HG02970 (cell line): ENCODE measurements around the gene PTPRT.

Source experiments
- ATAC-seq: cut with Tn5 transposase; IDR thresholded peaks from one replicate; pipeline ENCODE4 v1.9.1; 2021; ENCODE audit warnings: mild to moderate bottlenecking, moderate library complexity, moderate number of reproducible peaks; ENCODE audit not compliant: unreplicated experiment, low FRiP score

PTPRT gene

GRCh38 chr20:42118409-42119125 lies 1071.1 kb downstream of the PTPRT start:
- ATAC-seq: no peak

- ATAC-seq: no peak
Observed at GRCh38 chr20:42118001-42118400, 1071.7 kb downstream of the PTPRT start.

GRCh38 chr20:42113236-42113635 lies 1076.5 kb downstream of the PTPRT start:
- ATAC-seq: no peak

DNA sequence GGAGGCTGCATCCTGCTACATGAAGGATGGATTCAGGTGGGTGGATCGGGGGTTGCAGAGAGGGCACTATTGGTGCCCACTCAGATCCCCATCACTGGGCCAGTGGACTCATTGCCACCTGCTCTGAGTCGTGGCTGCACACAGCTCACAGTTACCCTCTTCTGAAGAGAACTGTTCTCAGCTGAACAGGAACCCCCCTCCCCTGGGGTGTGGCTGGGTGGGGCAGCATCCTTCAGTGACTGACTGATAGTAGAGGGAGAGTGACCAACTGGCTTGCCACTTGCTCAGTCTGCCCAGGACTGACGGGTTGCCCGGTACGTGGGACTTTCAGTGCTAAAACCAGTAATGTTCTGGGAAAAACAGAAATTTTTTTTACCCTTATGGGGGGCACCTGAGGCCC lies 1077.5 kb downstream of the PTPRT start:
- no peak for ATAC-seq

DNA sequence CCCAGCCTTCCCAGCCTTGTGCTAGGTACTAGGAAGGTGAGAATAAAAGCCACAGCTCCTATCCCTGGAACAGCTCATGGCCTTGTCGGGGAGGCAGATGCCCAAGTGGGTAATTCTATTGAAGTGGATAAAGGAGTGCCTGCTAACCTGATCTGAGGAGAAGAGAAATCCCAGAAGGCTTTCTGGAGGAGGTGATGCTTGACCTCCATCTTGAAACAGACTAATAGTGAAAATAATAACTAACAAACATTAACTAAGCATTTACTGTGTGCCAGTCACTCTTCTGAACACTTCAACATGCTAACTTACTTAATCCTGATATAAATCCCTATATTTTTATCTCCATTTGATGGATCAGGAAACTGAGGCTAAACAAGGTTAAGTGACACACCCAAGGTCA lies 1078.4 kb downstream of the PTPRT start:
- ATAC-seq: no peak

GRCh38 chr20:42110301-42110700 lies 1079.4 kb downstream of the PTPRT start:
- ATAC-seq: no peak

DNA sequence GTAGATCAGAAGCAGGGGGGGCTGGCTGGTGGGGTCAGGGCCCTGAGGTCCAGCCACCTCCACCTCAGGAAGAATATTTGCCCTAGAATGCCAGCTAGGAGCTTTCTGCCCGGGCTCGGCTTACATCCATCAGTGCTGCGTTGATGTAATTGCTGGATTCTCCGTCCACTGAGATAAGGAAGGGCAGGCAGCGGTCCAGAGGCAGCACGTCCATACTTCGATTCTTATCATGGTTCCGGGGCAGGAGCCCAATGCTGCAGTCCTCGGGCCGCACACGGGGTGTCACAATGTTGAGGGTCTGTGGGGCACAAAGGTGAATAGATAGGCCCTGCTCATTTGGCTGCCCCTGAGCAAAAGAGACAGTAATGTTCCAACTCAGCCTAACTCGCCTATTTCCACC lies 1087.7 kb downstream of the PTPRT start:
- ATAC-seq: no peak

- ATAC-seq: no peak
Observed at GRCh38 chr20:42100137-42100704, 1089.5 kb downstream of the PTPRT start.

GRCh38 chr20:42099101-42099500 lies 1090.6 kb downstream of the PTPRT start:
- no peak for ATAC-seq

DNA sequence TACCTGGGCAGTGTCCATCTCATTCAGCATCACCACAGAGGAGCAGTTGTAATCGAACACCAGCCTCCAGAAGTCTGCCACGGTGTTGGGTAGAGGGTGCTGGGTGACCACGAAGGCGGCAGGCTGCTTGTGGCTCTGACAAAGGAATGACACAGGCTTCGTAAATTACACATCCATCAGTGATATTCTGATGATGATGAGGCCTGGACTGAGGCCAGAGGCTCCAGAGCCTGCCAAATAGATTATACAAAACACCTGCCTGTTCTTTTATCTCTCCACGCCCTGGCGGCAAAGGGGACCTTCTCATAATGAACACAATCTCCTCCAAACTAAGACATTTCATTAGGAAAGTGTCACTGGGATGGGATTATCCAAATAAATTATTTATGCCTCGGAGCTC lies 1091.3 kb downstream of the PTPRT start:
- ATAC-seq: no peak

DNA sequence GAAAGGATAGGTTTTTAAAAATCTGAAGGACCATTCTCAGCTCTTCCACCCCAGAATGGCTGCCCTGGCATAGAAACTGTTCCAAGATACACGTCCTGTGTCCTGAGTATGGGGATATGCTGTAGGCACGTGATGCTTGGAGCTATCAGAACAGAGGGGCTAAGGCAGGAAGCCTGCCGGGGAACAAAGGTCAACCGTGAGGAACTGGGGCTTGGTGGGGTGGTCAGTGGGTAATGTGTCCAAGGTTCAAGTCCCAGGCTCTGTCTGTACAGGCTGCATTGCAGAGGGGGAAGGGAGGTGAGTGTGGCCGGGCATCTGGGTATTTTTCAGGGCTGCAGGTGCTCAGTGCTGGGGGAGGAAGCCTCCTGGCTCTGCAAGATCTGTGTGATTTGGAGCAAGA lies 1092.0 kb downstream of the PTPRT start:
- no peak for ATAC-seq

DNA sequence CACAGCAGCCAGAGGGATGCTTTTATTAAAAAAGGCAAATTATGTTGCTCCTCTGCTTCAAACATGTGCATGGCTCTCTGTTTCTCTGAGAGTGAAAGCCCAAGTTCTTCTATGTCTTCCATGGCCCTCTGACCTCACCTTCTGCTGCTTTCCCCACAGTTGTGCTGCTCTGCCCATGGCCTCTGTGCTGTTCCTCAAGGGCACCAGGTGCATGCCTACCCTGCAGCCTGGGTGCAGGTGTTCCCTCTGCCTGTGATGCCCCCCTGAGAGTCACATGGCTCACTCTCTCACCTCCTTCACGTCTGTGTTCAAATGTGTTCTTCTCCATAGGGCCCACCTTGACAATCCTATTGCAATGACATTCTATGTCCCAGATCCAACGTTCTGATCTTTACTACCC lies 1094.5 kb downstream of the PTPRT start:
- no peak for ATAC-seq

GRCh38 chr20:42093542-42094440 lies 1095.9 kb downstream of the PTPRT start:
- no peak for ATAC-seq

DNA sequence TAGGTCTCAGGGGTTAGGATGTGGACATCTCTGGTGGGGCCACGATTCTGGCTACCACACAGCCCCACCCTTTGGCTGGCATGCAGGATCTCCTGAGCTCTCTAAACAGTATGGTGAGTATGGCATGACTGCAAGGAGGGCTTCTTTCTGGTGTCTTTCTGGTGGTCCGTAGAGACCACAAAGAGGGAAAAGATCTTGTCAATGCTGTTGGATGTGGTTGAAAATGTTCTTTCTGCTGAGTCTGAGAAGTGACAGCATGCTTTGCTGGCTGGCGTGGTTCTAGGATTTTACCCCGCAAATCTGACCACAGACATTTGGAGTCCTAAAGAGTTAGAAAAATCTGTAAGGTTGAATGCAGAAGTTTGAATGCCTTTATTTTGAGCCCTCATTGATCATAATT lies 1096.7 kb downstream of the PTPRT start:
- ATAC-seq: no peak

DNA sequence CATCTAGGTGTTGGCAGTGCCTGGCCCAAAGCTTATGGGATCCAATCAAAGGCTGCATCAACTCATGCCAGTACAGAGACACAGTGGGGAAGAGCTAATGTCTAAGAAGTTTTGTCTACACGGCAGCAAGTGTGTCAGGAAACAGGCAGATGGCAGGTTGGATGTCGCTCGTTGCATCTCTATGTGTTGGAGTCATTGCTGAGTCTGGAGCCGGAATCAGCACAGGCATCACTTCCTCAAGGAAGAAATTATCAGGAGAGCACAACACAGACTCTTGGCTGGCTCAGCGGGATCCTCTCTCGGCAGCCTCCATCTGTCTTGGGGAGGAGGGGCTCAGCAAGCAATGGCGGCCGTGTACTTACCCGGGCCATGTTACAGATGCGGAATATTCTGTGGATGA lies 1104.3 kb downstream of the PTPRT start:
- no peak for ATAC-seq

- no peak for ATAC-seq
Observed at GRCh38 chr20:42083280-42083679, 1106.4 kb downstream of the PTPRT start.

DNA sequence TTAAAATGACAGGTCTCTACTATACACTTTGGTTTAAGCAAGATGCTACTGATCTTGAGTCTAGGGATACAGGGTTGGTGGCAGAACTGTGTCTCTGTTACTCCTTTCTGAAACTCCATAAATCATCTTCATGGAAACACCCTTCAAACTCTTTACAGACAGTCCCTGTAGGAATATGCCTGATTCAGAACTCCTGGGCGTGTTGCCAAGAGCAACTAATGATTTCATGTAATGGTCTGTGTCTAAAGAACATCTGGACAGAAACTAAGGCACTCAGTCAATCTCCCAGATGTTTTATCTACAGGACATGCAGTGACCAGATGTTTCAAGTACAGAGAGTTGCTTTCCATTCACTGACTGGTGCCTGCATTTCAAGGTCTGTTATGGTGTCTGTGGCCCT lies 1107.1 kb downstream of the PTPRT start:
- ATAC-seq: no peak

GRCh38 chr20:42080956-42081355 lies 1108.8 kb downstream of the PTPRT start:
- no peak for ATAC-seq

DNA sequence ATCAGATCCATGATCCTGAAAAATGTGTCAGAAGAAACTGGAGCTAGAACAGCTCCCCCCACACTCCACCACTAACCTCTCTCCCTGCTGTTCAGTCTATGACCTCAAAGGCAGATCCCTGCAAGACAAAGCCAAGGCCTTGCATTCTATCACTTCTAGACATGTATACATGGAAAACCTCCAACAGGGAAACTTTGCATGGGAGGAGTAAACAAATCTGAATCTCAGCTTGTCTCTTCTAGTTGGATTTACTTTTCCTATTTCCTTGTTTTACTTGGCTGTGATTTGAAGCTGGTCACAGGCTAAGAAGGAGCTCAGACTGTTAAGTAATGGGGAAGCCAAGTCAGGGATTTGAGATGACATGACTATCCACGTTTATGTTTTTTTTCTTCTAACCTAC lies 1114.8 kb downstream of the PTPRT start:
- no peak for ATAC-seq

GRCh38 chr20:42067596-42067995 lies 1122.1 kb downstream of the PTPRT start:
- ATAC-seq: no peak

GRCh38 chr20:42067174-42067573 lies 1122.5 kb downstream of the PTPRT start:
- no peak for ATAC-seq
